Heart right ventricle (tissue), 16 donors: Measurements from ENCODE around the gene OTOG. TPM values are rescaled to one million over a fixed set of nuclear protein-coding genes. Genes with fewer than 3 reads are reported as not detected.

Experiments
- ATAC-seq, 8 donors: fragments of 200-7000 bp; cut with Tn5 transposase; one replicate each; pipeline ENCODE4 v1.9.1; 2020; ENCODE audit warnings: mild to moderate bottlenecking in 8 of 8, moderate library complexity in 8 of 8, moderate number of reproducible peaks in 1 of 8
- DNase-seq, 2 donors: peaks; one replicate each; pipeline ENCODE4 v3.0.0-alpha.2; 2020
- H3K27ac ChIP-seq, 10 donors: fragments of 200-600 bp; sonication (generic) in 2 of 10; one replicate each; pipeline versions ENCODE4 v1.5.0 to v1.8.0; 2020 to 2022; ENCODE audit warnings: mild to moderate bottlenecking in 3 of 10
- H3K27me3 ChIP-seq, 7 donors: fragments of 200-600 bp; one replicate each; pipeline ENCODE4 v1.8.0; 2021 to 2022; ENCODE audit warnings: mild to moderate bottlenecking in 2 of 7
- H3K36me3 ChIP-seq, 9 donors: fragments of 200-600 bp; sonication (generic) in 1 of 9; one replicate each; pipeline versions ENCODE4 v1.5.0 to v1.8.0; 2020 to 2022; ENCODE audit warnings: mild to moderate bottlenecking in 2 of 9
- H3K4me1 ChIP-seq, 9 donors: fragments of 200-600 bp; sonication (generic) in 1 of 9; one replicate each; pipeline versions ENCODE4 v1.5.0 to v1.8.0; 2020 to 2022; ENCODE audit warnings: mild to moderate bottlenecking in 4 of 9
- H3K4me3 ChIP-seq, 10 donors: fragments of 200-600 bp; sonication (generic) in 2 of 10; one replicate each; pipeline versions ENCODE4 v1.5.0 to v1.8.0; 2020 to 2022; ENCODE audit warnings: mild to moderate bottlenecking in 7 of 10, moderate library complexity in 2 of 10
- H3K9me3 ChIP-seq, 11 donors: fragments of 200-600 bp in 10 of 11; sonication (generic) in 2 of 11; one replicate each; pipeline versions ENCODE4 v1.5.0 to v1.8.0; 2013 to 2022; ENCODE audit warnings: mild to moderate bottlenecking in 2 of 11, control low read depth in 1 of 11, moderate library complexity in 1 of 11
- WGBS, 2 donors: extraction: QIAGEN DNeasy Blood & Tissue Kit; methylation state at CpG; one replicate each; pipeline ENCODE4 v1.1.7; 2013; ENCODE audit warnings: inconsistent platforms in 1 of 2; 5-methylcytosine and 5-hydroxymethylcytosine counted together
- intact Hi-C, 10 donors: fragments of 100-400 bp; cut with DNase I; formaldehyde crosslinking; loops; one replicate each; pipeline versions ENCODE4 v1.11.1 to v1.14.2; 2022
- polyA plus RNA-seq, 2 donors: library from polyadenylated mRNA; stranded (reverse); fragments of 200-250 nt; gene quantifications; one replicate each; pipeline ENCODE4 v1.2.3, GENCODE V29; 2013
- total RNA-seq, 10 donors: library from RNA; stranded (reverse); fragmentation: NEBNext Ultra II Directional in 3 of 10; extraction: Animal tissue kit (Norgen Biotek cat#: 25700) in 3 of 10; gene quantifications; one replicate each; pipeline versions ENCODE4 v1.2.1 to v1.2.4, GENCODE V29; 2021 to 2023
- TF ChIP-seq, protein P1 (sequence below), 9 donors: fragments of 200-600 bp; sonication (generic) in 2 of 9; IDR thresholded peaks; one replicate each; pipeline versions ENCODE4 v1.5.0 to v1.8.0; 2021 to 2022; ENCODE audit warnings: antibody characterized with exemption in 9 of 9, mild to moderate bottlenecking in 5 of 9, moderate library complexity in 1 of 9
- donor health status: Arrhythmogenic right ventricular cardiomyopathy.
- donor health status: ischemic (EF 13 %, LVEDD 7.1; RV severe dilation, severe dysfunction).
- donor health status: healthy with polysubstance abuse.
- donor health status: DM: no; HTN: yes; CAD: no.
- donor health status: DM: no; HTN: no; CAD: no.
- donor health status: ischemic (EF 25% LVEDD 6.9; RV normal size, moderate dysfunction).
- donor health status: ischemic (EF 25% LVEDD 5.7; RV mildly dilated, moderate dysfunction).
- donor health status: healthy.
- donor health status: DM: yes; HTN: yes; CAD: no.
- donor health status: Ischemic cardiomyopathy.
- donor health status: ischemic (EF 35%, LVEDD 5.7; RV mildly dilated, moderate dysfunction).
- donor health status: nonischemic (EF 11% LVEDD 7.7; RV severe dilation, severe dysfunction).
- donor health status: DM: yes; HTN: yes; CAD: no.
- donor health status: PGD.
- donor health status: ischemic (EF 29% LVEDD 5.4; RV normal size, mild dysfunction).
- donor health status: nonischemic (EF 23%, LVEDD 6.1; RV moderate dilation, normal function).

Gene OTOG
- total and polyA plus RNA-seq, 12 donors: not detected

DNA sequence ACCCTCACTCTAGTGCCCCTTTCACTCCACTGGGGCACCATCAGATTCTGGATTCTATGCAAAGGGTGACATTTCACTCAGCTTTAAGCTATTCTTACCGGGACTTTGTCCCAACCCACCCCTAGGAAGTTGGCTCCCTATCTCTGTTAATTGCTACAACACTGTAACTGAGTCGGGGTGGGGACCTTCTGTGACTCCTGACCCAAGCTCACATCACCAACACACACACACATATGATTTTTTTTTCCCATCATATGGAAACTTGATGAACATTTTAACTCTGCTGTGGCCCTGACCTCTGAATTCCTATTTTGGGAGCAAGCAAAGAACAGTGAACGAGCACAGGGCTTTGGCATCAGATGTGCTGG lies 19.4 kb upstream of the OTOG start:
- Histone ChIP-seq H3K27me3 (peaks cover 0 to 4% (median 0%) of the 10 kb centered on the region in 7 donors), H3K4me1 (peaks cover 0 to 20% (median 0%) of the 10 kb centered on the region in 9 donors), H3K27ac (no peak overlapping the region), H3K4me3 (no peak overlapping the region), H3K36me3 (no peaks in the 10 kb centered on the region), H3K9me3 (no peaks in the 10 kb centered on the region)
- TF ChIP-seq, protein P1, sequence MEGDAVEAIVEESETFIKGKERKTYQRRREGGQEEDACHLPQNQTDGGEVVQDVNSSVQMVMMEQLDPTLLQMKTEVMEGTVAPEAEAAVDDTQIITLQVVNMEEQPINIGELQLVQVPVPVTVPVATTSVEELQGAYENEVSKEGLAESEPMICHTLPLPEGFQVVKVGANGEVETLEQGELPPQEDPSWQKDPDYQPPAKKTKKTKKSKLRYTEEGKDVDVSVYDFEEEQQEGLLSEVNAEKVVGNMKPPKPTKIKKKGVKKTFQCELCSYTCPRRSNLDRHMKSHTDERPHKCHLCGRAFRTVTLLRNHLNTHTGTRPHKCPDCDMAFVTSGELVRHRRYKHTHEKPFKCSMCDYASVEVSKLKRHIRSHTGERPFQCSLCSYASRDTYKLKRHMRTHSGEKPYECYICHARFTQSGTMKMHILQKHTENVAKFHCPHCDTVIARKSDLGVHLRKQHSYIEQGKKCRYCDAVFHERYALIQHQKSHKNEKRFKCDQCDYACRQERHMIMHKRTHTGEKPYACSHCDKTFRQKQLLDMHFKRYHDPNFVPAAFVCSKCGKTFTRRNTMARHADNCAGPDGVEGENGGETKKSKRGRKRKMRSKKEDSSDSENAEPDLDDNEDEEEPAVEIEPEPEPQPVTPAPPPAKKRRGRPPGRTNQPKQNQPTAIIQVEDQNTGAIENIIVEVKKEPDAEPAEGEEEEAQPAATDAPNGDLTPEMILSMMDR (IDR thresholded peaks at IDR 0.05): no peak
- DNase-seq (no peak), ATAC-seq (no peak)
- intact Hi-C loops: no loop called here
- 77 to 82% methylated on average over 3 of the region's 3 CpGs for WGBS, 2 donors

DNA sequence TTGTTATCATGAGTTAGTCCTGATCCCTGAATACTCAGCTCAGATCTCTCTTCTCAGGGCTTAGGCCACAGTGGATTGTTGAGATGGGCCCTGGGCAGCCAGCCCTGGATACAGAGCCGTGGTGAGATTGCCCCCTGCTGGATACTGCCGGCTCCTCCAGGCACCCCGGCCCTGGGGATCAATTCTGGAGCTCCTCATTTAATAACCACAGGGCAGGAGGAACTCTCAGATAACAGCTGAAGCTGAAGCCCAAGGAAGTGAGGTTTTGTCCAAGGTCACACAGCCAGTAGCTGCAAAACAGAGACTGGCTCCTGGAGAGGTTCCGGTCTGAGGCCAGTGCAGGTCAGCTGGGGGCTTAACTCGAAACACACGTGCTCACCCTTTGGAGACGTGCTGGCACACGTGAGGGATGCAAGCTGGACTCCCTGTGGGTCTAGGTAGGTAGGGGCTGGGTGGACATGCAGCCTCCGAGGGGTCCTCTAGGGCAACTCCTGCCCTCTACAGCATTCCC lies 18.8 kb upstream of the OTOG start:
- H3K4me1 ChIP-seq: peaks cover 0 to 20% (median 0%) of the 10 kb centered on the region in 9 donors
- DNase-seq (peak; percentile 47 to 49), ATAC-seq (peak in 7 of 8 donors; percentile 66 to 85 (median 77))
- no peaks in the 10 kb centered on the region for H3K9me3 ChIP-seq
- TF ChIP-seq, protein P1 (IDR thresholded peaks at IDR 0.05): peak; percentile 30 to 78 (median 72)
- no peak overlapping the region for H3K4me3 ChIP-seq
- intact Hi-C loops: loop anchor here in 1 of 10 donors (2.0 kb wide), 1 partner anchor 143 kb away; no protein-coding TSS in a partner anchor
- no peaks in the 10 kb centered on the region for H3K36me3 ChIP-seq
- WGBS, 2 donors: 54 to 70% methylated on average over 9 of the region's 9 CpGs
- H3K27me3 ChIP-seq: peaks cover 0 to 9% (median 0%) of the 10 kb centered on the region in 7 donors
- no peak overlapping the region for H3K27ac ChIP-seq

DNA sequence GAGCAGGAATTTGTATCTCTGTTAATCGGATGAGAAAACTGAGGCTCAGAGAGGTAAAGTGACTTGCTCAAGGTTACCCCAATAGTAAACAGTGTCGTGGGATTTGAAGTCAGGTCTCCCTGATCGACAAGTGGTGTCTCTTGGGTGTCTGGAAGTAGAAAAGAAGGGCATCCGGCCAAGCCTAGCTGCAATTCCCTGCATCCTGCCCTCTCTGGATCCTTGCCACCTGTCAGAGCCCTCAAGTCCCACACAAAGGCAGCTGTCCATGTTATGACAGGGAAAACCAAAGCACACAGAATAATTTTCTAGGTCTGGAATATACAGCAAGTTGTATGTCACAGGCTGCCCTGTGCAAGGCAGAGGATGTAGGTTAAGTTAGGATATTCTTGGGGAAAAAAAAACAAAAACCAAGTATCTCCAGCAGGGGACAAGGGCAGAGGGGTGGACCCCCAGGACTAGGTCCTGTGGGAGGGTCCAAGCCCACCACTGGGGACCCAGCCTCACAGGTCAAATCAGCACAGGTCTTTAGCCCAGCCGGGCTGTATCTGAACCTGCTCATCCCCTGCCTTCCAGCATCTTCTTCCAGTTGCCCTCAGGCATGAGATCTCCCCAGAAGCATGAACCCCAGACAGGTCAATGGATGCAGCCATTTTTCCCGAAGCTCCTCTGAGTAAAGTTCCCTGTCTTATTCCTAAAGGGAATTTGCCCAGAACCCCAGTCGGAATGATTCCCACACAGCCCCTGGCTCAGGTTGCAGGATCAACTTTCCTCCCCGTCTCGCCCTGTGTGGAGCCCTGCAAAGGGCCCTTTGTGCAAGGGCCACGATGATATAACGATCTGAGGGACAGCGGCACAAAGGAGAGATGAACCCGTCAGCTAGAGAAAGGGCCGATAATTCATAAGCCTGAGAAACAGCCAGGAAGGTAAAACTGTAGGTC lies 17.9 kb upstream of the OTOG start:
- intact Hi-C loops: loop anchor here in 1 of 10 donors (2.0 kb wide), 1 partner anchor 144 kb away; no protein-coding TSS in a partner anchor
- Histone ChIP-seq H3K4me1 (peaks cover 0 to 20% (median 0%) of the 10 kb centered on the region in 9 donors), H3K36me3 (no peaks in the 10 kb centered on the region), H3K27ac (no peak overlapping the region), H3K9me3 (no peaks in the 10 kb centered on the region), H3K27me3 (peaks cover 0 to 18% (median 5%) of the 10 kb centered on the region in 7 donors), H3K4me3 (no peak overlapping the region)
- TF ChIP-seq, protein P1 (IDR thresholded peaks at IDR 0.05): no peak
- 65 to 69% methylated on average over 14 of the region's 14 CpGs for WGBS, 2 donors
- ATAC-seq: peak in 5 of 8 donors; percentile 10 to 69 (median 42)
- DNase-seq: peak in 1 of 2 donors; percentile 26

DNA sequence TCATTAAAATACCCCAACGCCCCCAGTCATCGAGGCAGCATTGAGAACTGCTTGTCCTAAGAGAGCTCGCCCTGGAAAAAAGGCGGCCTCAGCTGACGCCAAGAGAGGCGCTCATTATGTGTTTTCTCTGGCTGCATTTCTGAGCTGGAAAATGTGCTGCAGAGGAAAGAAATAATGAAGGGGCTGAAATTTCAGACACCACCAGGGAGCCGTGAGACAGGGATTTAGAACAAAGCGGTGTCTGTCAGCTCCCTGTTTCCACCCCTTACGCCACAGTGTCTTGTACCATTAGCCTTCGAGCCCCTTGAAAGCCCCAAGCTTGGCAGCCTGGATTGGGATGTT lies 17.2 kb upstream of the OTOG start:
- Histone ChIP-seq H3K36me3 (no peaks in the 10 kb centered on the region), H3K9me3 (no peaks in the 10 kb centered on the region), H3K4me3 (no peak overlapping the region), H3K27me3 (peaks cover 0 to 21% (median 6%) of the 10 kb centered on the region in 7 donors), H3K27ac (no peak overlapping the region), H3K4me1 (peaks cover 0 to 20% (median 0%) of the 10 kb centered on the region in 9 donors)
- TF ChIP-seq, protein P1 (IDR thresholded peaks at IDR 0.05): no peak
- DNase-seq: no peak
- intact Hi-C loops: loop anchor here in 1 of 10 donors (2.0 kb wide), 1 partner anchor 145 kb away; no protein-coding TSS in a partner anchor
- WGBS, 2 donors: 69 to 72% methylated on average over 10 of the region's 10 CpGs
- peak in 2 of 8 donors; percentile 22 to 27 for ATAC-seq
